GM20431 (cell line): ENCODE measurements around the gene C4A.
"Not testable (repeated sequence)": the region's sequence is repeated elsewhere in the genome, so short reads cannot be mapped to it uniquely, and the experiment has no call there.

ENCODE experiments used
- in situ Hi-C: fragments of 300-500 bp; cut with MseI, MboI; formaldehyde crosslinking; loops from one replicate; pipeline ENCODE4 v1.15.0; 2020; ENCODE audit warnings: low sequenced_read_pairs; ENCODE audit not compliant: unreplicated experiment

The C4A gene

DNA sequence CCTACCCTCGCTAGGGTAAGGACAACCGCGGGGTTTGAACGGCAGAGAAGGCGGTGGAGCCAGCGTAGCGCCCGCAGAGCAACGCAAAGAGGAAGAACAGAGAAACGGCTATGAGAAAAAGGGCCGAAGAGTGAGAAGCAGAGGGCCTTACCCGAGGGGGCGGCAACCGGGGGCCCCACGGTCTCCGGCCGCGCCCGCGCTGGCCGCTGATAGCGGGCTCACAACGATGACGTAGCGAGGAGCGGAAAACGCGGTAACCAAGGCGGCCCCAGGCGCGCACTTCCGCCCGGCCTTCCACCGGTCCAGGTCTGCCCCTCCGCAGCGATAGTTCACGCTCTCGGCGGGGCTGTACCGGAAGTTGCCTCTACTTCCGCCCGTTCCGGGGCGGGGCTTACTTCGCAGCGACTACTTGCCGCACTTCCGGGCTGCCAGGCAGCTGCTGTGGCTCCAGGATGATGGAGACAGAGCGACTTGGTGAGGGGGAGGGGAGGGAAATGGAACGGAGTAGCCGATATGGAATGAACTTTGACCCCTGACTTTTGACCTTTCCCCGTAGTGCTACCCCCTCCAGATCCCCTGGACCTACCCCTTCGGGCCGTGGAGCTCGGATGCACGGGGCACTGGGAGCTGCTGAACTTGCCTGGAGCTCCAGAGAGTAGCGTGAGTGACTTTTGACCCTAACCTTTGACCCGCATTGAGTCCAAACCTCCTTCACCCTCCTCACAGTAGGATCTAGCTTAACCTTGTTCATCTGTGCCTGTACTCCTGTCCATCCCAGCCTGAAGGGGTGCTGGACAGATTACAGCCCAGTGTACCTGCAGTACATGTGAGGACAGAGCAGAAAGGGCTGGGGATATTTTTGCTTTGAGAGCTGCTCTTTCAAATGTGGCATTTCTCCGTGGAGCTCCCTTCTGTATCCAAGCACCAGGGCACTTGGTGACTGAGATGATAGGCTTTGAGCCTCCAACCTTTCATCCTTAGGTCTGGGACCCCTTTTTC lies 22.8 kb upstream of the C4A start, which contains the start of the genes NELFE and SKIC2:
Gene NELFE (minus strand): TSS at position 231 of the 999 bp plus-strand sequence. CDS start 525 bp downstream, outside the sequence.
Gene SKIC2 (plus strand): TSS at position 435 of the 999 bp plus-strand sequence. CDS start 18 bp downstream, at position 453.
- in situ Hi-C loops, result no loop called here

DNA sequence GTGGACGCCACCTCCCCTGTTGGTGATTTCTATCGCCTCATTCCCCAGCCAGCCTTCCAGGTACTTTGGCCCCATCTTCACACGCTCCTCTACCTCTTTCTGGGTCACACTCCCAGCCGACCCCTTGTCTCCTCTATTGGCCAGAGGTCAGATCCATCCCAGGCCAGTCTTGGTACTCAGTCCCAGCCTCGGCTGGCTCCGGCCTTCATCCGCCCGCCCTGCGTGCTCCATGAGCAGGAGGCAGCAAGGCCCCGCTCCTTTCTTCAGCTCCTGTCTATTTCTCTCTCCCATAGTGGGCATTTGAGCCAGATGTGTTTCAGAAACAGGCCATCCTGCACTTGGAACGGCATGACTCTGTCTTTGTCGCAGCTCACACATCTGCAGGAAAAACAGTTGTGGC lies 20.2 kb upstream of the C4A start:
- in situ Hi-C loops, result no loop called here

DNA sequence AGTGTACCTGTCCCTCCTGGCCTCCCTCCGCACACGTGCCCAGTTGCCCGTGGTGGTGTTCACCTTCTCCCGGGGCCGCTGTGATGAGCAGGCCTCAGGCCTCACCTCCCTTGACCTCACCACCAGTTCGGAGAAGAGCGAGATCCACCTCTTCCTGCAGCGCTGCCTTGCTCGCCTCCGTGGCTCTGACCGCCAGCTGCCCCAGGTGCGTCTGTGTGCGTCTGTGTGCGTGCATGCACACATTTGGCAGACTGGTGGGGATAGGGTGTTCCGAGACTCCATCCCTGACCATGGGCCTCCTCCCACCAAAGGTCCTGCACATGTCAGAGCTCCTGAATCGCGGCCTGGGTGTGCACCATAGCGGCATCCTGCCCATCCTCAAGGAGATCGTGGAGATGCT lies 17.9 kb upstream of the C4A start:
- in situ Hi-C loops, result no loop called here

DNA sequence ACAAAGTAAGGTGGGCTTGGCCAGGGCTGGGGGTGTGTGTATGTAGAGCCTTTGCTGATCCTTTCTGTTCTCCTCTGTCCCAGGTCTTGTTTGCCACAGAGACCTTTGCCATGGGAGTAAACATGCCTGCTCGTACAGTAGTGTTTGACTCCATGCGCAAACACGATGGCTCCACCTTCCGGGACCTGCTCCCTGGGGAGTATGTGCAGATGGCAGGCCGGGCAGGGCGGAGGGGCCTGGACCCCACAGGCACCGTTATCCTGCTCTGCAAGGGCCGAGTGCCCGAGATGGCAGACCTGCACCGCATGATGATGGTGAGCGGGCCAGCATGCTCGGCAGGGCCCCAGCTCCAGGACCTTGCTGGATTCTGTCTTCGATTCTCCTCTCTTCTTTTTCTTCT lies 16.2 kb upstream of the C4A start:
- in situ Hi-C loops, result no loop called here

DNA sequence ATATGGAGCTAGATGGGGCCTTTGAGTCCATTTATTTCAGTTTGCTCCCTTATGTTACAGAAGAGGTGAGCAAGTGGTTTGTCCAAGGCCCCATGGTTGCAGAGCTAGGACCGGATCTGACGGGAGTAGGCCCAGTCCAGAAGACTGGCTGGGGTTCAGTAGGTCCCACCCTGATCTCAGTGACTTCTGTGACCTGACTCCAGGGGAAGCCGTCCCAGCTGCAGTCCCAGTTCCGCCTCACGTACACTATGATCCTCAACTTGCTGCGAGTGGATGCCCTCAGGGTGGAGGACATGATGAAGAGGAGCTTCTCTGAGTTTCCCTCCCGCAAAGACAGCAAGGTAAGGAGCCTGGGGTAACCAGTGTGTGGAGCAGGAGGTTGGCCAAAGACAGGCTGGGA lies 15.4 kb upstream of the C4A start:
- in situ Hi-C loops, result no loop called here

DNA sequence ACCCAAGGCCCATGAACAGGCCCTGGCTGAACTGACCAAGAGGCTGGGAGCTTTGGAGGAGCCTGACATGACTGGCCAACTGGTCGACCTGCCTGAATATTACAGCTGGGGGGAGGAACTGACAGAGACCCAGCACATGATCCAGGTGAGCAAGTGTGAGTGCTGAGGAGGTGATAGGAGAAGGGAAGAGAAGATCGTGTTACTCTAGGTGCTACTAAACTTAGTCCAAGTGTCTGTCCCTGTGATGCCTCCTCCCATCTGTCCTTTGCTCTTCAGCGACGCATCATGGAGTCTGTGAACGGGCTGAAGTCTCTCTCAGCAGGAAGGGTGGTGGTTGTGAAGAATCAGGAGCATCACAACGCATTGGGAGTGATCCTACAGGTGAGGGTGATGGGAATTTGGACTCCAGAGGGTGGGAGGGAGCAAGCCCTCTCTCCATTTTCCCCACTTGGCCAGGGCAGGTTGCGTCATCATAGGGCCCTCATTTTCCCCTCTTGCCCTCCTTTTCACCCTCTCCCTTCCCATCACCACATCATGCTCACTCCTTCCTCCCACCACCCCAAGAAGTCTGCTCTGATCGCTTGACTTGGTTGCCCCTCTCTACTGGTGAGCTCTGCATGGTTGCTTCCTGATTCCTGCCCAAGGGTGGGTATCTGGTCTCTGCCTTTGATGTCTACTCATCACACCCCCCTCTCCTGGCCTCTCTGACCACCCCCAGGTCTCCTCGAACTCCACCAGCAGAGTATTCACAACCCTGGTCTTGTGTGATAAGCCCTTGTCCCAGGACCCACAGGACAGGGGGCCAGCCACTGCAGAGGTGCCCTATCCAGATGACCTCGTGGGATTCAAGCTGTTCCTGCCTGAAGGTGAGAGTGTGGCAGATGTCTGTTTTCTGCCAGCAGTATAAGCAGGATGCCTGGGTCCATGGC lies 14.6 kb upstream of the C4A start:
- in situ Hi-C loops, result no loop called here

DNA sequence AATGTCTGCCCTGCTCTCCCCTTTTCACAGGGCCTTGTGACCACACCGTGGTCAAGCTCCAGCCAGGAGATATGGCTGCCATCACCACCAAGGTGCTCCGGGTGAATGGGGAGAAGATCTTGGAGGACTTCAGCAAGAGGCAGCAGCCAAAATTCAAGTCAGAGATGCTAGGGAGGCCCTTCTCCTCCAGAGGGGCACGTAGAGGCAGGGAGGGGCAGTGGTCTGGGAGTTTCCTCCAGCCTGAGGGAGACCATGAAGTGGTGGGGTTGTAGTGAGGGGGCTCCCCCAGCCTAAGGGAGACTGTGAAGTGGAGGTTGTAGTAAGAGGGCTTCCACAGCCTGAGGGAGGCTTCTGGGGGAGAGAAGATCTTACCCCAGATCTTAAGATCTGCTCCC lies 13.9 kb upstream of the C4A start:
- in situ Hi-C loops, result no loop called here

DNA sequence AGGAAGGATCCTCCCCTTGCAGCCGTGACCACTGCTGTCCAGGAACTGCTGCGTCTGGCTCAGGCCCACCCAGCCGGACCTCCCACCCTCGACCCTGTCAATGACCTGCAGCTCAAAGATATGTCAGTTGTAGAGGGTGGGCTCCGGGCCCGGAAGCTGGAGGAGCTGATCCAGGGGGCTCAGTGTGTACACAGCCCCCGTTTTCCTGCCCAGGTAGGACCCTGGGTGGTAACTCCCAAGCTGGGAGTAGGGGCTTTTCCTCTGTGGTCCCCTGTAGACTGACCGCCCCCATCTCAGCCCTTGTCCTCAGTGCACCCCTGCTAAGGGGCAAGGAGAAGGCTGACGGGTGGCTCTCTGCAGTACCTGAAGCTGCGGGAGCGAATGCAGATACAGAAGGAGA lies 13.5 kb upstream of the C4A start:
- in situ Hi-C loops, result no loop called here

DNA sequence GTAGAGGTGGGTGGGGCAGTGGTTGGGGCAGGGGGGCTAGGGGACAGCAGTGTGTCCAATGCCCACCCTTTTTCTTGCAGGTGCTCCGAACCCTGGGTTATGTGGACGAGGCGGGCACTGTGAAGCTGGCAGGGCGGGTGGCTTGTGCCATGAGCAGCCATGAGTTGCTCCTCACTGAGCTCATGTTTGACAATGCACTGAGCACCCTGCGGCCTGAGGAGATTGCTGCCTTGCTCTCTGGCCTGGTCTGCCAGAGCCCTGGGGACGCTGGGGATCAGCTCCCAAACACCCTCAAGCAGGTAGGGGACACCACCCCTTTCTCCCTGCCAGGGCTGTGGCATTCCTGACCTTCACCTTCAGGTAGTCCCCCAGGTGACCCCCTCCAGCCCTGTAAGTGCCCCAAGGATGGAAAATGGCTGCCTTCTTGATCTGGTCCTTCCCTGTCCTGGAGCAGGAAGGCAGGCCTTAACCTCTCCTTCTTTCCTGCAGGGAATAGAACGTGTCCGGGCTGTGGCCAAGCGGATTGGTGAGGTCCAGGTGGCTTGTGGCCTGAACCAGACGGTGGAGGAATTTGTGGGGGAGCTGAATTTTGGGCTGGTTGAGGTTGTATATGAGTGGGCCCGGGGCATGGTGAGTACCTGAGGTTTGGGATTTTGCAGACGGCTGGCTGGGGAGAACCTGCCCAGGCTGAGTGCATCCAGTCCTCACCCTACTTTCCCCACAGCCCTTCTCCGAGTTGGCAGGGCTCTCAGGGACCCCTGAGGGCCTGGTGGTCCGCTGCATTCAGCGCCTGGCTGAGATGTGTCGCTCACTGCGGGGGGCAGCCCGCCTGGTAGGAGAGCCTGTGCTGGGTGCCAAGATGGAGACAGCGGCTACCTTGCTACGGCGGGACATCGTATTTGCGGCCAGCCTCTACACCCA lies 12.8 kb upstream of the C4A start:
- in situ Hi-C loops, result no loop called here

DNA sequence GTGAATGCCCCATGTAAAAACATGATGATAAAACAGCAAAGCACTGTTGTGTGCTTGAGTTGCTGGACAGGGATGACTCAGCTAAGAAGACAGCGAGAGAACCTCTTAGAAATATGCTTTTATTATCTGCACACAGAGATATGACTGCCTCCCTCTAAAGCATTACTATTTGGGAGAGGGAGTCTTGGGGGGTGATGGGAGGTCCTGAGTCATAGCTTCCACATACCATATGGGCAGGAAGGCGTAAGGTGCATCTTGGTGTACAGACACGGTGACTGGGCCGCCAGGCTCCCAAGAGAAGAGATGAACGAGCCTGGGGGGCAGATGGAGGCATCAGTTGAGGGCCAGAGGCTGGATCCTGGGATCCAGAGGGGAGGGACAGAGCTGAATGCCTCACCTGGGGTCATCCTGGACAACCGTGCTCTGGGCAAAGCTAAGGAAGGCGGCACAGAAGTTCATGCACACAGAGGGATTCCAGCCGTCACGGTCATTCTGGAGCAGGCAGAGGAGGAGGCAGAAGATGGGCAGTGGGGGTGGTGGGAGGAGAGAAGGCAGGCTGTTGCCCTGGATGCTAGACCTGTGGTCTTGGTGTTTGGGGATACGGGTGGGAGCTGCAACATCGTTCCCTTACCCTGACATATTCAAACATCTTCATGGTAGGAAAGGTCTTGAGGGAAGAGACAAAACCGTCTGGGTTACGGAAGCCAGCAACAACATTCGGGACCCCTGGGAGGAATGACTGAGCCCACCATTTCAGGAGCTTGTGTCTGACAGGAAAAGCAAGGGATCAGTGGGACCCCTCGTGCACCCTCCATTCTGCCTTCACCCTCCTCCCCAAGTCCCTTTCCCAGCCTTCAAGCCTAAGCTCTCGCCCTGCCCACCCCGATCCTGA lies 11.9 kb upstream of the C4A start:
- in situ Hi-C loops, result no loop called here

DNA sequence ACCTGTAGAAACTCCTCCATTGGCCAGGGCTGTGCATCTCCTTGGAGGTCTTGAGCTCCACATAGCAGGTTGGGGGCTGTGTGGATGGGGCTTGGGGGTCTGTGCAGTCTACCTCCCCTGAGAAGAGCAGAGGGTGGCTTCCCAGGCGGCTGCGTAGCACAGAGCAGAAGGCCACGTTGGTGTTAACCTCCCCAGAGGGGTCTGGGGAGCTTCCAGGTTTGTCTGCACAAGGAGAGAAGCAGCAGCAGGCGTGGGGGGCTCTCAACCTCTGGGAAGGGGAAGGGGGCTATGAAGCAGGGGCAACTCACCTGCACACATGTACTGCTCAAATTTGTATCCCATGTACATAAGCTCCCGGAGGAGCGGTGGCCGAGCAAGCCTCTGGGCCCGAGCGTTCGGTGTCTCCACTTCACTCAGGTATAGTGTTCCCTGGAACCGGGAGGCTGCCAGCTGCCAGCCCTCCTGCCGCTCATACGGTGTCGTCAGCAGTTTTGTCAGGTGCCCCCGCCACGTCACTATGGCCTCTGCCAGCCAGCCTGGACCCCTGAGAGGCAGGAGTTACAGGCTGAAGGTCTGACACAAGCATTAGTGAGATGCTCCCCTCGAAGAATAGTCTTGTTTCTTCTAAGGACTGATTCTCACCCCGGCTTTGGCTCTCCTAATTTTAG lies 11.1 kb upstream of the C4A start:
- in situ Hi-C loops, result no loop called here

DNA sequence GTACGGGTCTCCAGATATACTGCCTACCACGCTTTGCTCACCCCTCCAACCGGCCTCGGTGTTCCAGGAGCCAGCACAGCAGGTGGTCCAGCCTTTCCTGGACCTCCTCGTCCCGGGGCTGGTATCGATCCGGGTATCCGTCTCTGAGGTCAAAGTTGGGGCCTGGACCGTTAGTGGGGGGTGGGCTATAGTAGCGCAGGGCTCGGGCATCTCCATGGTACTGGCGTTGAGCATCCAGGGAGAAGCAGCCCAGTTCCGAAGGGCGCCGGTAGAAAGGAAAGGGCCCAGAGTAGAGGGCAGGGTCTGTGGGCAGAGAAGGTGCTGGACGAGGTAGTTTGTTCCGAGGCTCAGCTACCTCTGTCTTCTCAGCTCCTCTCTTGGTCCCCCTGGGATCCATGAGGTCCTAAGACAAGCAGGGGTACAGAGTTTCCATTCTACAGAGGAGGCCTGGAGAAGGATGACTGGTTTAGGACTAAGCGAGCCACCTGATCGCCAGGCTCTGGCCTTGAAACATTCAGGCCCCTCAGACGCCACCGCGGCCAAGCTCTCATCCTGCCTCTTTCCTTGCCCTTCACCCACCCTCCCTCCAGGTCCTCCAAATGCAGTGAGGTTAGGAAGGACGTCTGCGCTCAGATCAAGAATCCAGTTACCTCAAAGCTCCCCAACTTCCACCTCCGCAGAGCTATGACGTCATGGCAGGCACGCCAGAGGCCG lies 10.4 kb upstream of the C4A start:
- in situ Hi-C loops, result no loop called here

DNA sequence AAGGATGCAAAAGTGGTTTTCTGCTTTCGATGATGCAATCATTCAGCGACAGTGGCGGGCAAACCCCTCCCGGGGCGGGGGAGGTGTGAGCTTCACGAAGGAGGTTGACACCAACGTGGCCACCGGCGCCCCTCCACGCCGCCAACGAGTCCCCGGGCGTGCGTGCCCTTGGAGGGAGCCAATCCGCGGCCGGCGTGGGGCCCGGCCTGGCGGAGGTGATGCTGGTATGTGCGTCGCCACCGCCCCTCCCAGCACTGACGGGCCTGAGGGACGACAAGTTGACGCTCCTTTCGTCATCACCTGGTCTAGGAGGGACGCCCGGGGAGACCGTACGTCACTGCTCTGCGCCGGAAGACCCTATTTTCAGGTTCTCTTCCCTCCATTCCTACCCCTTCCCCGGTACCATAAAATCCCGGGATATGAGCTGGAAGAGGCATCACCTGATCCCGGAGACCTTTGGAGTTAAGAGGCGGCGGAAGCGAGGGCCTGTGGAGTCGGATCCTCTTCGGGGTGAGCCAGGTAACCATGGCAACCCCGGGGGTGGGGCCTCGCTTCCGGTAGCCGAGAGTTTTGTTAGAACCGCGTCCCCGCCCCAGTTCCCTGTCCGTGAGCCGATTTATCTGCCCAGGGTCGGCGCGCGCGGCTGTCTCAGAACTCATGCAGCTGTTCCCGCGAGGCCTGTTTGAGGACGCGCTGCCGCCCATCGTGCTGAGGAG lies 9.7 kb upstream of the C4A start, which contains the start of gene DXO:
Gene DXO (minus strand): TSS at position 146 of the 716 bp plus-strand sequence. CDS start 463 bp downstream, outside the sequence.
- in situ Hi-C loops, result no loop called here

DNA sequence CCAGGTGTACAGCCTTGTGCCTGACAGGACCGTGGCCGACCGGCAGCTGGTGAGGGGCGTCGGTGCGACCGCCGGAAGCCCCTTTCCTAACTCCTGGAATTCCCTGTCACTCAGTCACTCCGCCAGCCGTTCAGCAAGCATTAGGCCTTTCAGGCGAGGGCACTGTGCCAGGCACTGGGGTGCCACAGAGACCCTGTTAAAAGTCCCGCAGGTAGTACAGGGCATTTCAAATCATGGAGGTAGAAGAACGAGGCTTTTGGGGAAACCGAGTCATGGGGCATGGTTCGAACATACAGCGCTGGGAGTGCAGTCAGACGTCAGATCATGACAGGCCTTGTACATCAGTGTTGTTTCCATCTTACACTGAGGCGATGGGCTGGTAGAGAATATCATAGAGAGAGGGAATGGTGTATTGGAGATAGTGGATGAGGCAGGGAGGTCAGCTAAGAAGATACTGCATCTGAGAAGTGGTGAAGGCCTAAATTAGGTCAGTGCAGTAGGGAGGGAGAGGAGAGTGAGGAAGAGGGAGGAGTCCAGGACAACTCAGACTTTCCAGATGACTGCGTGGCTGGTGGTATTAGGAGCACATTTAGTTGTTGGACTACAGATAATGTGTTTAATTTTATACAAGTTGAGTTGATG lies 9.0 kb upstream of the C4A start:
- in situ Hi-C loops, result no loop called here

DNA sequence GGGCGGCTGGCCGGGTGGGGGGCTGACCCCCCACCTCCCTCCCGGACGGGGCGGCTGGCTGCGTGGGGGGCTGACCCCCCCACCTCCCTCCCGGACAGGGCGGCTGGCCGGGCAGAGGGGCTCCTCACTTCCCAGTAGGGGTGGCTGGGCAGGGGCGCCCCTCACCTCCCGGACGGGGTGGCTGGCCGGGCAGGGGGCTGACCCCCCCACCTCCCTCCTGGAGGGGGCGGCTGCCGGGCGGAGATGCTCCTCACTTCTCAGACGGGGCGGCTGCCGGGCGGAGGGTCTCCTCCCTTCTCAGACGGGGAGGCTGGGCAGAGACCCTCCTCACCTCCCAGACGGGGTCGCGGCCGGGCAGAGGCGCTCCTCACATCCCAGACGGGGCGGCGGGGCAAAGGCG lies 5.8 kb upstream of the C4A start:
- in situ Hi-C loops, result not testable (repeated sequence)

DNA sequence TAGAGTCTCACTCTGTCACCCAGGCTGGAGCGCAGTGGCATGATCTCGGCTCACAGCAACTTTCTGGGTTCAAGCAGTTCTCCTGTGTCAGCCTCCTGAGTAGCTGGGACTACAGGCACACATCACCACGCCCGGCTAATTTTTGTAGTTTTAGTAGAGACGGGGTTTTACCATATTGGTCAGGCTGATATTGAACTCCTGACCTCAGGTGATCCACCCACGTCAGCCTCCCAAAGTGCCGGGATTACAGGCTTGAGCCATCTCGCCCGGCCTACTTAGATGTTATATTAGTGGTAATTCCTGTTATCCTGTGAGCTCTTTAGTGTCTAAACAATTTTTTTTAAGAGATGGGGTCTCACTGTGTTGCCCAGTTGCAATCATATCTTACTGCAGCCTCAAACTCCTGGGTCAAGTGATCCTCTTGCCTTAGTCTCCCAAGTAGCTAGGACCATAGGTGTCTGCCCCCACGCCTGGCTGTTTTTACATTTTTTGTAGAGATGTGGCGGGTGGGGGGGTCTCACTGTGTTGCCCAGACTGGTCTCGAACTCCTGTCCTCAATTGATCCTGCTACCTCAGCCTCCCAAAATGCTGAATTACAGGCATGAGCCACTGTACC lies 3.9 kb upstream of the C4A start:
- in situ Hi-C loops, result no loop called here
